ENCODE data around the gene CIAO1. TPM values are rescaled to one million over a fixed set of nuclear protein-coding genes. Genes with fewer than 3 reads are reported as not detected.

Gene CIAO1
- total RNA-seq, 1 experiment from 2014 or later: 82.8 TPM

DNA sequence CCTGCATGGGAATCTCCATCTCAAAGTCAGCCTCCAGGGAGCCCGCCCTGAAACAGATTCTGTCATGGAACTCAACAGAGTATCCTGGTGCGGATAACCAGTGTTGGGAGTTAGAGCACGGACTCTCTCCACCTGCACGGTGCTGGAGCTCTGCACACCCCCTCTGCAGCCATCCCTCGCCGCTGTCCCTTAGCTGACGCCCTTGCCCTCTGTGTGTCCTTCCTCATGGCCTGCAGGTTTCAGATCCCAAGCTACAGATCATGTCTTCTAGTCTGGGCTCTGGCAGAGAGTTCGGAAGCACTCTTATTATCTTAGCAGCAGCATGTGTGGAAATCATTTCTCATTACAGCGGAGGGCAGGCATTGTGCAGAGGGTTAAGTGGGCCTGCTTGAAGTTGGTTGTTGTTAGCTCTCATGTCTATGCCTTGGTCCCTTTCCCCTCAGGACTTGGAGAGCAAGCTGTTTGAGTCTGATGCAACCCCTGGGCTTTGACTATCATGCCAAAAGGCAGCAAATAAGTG is 26.2 kb upstream of the CIAO1 start:
- no peaks in the 10 kb centered on the region for H3K9me3 Mint-ChIP-seq
- H3K27ac Mint-ChIP-seq: no peak overlapping the region
- no peaks in the 10 kb centered on the region for H3K36me3 Mint-ChIP-seq
- peaks cover 8% of the 10 kb centered on the region for H3K4me1 Mint-ChIP-seq
- CTCF ChIA-PET: interaction anchor here (1.3 to 2.8 kb wide), 2 partner anchors 21 to 101 kb away, joined by 6 to 13 read pairs; partner anchors contain the start of gene ASTL
- no peaks in the 10 kb centered on the region for H3K27me3 Mint-ChIP-seq (ENCODE audit: low read depth)
- TF ChIP-seq SP1 (CRISPR knock-in tag; conservative IDR thresholded peaks at IDR 0.05): no peak
- TF ChIP-seq NR2C2 (CRISPR knock-in tag; IDR thresholded peaks at IDR 0.05): no peak
- TF ChIP-seq PRRX2 (CRISPR knock-in tag; IDR thresholded peaks at IDR 0.05): no peak
- no peak for TF ChIP-seq TCF7 (CRISPR knock-in tag; IDR thresholded peaks at IDR 0.05; ENCODE audit: low read depth)
- TF ChIP-seq, protein P1, sequence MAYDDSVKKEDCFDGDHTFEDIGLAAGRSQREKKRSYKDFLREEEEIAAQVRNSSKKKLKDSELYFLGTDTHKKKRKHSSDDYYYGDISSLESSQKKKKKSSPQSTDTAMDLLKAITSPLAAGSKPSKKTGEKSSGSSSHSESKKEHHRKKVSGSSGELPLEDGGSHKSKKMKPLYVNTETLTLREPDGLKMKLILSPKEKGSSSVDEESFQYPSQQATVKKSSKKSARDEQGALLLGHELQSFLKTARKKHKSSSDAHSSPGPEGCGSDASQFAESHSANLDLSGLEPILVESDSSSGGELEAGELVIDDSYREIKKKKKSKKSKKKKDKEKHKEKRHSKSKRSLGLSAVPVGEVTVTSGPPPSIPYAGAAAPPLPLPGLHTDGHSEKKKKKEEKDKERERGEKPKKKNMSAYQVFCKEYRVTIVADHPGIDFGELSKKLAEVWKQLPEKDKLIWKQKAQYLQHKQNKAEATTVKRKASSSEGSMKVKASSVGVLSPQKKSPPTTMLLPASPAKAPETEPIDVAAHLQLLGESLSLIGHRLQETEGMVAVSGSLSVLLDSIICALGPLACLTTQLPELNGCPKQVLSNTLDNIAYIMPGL (CRISPR knock-in tag; IDR thresholded peaks at IDR 0.05): no peak
- no peak for TF ChIP-seq ZNF317 (CRISPR knock-in tag; IDR thresholded peaks at IDR 0.05; ENCODE audit: borderline replicate concordance, low read depth)
- TF ChIP-seq, protein P2, sequence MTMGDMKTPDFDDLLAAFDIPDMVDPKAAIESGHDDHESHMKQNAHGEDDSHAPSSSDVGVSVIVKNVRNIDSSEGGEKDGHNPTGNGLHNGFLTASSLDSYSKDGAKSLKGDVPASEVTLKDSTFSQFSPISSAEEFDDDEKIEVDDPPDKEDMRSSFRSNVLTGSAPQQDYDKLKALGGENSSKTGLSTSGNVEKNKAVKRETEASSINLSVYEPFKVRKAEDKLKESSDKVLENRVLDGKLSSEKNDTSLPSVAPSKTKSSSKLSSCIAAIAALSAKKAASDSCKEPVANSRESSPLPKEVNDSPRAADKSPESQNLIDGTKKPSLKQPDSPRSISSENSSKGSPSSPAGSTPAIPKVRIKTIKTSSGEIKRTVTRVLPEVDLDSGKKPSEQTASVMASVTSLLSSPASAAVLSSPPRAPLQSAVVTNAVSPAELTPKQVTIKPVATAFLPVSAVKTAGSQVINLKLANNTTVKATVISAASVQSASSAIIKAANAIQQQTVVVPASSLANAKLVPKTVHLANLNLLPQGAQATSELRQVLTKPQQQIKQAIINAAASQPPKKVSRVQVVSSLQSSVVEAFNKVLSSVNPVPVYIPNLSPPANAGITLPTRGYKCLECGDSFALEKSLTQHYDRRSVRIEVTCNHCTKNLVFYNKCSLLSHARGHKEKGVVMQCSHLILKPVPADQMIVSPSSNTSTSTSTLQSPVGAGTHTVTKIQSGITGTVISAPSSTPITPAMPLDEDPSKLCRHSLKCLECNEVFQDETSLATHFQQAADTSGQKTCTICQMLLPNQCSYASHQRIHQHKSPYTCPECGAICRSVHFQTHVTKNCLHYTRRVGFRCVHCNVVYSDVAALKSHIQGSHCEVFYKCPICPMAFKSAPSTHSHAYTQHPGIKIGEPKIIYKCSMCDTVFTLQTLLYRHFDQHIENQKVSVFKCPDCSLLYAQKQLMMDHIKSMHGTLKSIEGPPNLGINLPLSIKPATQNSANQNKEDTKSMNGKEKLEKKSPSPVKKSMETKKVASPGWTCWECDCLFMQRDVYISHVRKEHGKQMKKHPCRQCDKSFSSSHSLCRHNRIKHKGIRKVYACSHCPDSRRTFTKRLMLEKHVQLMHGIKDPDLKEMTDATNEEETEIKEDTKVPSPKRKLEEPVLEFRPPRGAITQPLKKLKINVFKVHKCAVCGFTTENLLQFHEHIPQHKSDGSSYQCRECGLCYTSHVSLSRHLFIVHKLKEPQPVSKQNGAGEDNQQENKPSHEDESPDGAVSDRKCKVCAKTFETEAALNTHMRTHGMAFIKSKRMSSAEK (CRISPR knock-in tag; IDR thresholded peaks at IDR 0.05; ENCODE audit: borderline replicate concordance): no peak
- TF ChIP-seq HMGA2 (CRISPR knock-in tag; IDR thresholded peaks at IDR 0.05): no peak
- TF ChIP-seq, protein P3, sequence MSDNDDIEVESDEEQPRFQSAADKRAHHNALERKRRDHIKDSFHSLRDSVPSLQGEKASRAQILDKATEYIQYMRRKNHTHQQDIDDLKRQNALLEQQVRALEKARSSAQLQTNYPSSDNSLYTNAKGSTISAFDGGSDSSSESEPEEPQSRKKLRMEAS (CRISPR knock-in tag; IDR thresholded peaks at IDR 0.05): no peak
- TF ChIP-seq, protein P4, sequence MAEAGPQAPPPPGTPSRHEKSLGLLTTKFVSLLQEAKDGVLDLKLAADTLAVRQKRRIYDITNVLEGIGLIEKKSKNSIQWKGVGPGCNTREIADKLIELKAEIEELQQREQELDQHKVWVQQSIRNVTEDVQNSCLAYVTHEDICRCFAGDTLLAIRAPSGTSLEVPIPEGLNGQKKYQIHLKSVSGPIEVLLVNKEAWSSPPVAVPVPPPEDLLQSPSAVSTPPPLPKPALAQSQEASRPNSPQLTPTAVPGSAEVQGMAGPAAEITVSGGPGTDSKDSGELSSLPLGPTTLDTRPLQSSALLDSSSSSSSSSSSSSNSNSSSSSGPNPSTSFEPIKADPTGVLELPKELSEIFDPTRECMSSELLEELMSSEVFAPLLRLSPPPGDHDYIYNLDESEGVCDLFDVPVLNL (CRISPR knock-in tag; IDR thresholded peaks at IDR 0.05; ENCODE audit: borderline replicate concordance, low read depth): no peak
- no peak for TF ChIP-seq FOXP1 (CRISPR knock-in tag; IDR thresholded peaks at IDR 0.05; ENCODE audit: borderline replicate concordance)
- TF ChIP-seq, protein P5, sequence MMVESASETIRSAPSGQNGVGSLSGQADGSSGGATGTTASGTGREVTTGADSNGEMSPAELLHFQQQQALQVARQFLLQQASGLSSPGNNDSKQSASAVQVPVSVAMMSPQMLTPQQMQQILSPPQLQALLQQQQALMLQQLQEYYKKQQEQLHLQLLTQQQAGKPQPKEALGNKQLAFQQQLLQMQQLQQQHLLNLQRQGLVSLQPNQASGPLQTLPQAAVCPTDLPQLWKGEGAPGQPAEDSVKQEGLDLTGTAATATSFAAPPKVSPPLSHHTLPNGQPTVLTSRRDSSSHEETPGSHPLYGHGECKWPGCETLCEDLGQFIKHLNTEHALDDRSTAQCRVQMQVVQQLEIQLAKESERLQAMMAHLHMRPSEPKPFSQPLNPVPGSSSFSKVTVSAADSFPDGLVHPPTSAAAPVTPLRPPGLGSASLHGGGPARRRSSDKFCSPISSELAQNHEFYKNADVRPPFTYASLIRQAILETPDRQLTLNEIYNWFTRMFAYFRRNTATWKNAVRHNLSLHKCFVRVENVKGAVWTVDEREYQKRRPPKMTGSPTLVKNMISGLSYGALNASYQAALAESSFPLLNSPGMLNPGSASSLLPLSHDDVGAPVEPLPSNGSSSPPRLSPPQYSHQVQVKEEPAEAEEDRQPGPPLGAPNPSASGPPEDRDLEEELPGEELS (CRISPR knock-in tag; IDR thresholded peaks at IDR 0.05): no peak
- TF ChIP-seq TP53 (CRISPR knock-in tag; IDR thresholded peaks at IDR 0.05): no peak
- TF ChIP-seq, protein P6, sequence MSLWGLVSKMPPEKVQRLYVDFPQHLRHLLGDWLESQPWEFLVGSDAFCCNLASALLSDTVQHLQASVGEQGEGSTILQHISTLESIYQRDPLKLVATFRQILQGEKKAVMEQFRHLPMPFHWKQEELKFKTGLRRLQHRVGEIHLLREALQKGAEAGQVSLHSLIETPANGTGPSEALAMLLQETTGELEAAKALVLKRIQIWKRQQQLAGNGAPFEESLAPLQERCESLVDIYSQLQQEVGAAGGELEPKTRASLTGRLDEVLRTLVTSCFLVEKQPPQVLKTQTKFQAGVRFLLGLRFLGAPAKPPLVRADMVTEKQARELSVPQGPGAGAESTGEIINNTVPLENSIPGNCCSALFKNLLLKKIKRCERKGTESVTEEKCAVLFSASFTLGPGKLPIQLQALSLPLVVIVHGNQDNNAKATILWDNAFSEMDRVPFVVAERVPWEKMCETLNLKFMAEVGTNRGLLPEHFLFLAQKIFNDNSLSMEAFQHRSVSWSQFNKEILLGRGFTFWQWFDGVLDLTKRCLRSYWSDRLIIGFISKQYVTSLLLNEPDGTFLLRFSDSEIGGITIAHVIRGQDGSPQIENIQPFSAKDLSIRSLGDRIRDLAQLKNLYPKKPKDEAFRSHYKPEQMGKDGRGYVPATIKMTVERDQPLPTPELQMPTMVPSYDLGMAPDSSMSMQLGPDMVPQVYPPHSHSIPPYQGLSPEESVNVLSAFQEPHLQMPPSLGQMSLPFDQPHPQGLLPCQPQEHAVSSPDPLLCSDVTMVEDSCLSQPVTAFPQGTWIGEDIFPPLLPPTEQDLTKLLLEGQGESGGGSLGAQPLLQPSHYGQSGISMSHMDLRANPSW (CRISPR knock-in tag; conservative IDR thresholded peaks at IDR 0.05; ENCODE audit: low read depth): no peak
- no peak for TF ChIP-seq MXD4 (CRISPR knock-in tag; IDR thresholded peaks at IDR 0.05; ENCODE audit: borderline replicate concordance)
- no peak for DNase-seq (ENCODE audit: low spot score)
- no peak for ATAC-seq
- H3K4me3 Mint-ChIP-seq: no peak overlapping the region
- POLR2A ChIA-PET: interaction anchor here (1.2 kb wide), 1 partner anchor 31 kb away, joined by 3 read pairs; the partner anchor contains the start of gene STARD7

Measured in WTC11 (cell line).